Panc1 (cell line): ENCODE results near the gene GABRD. TPM values are rescaled to one million over a fixed set of nuclear protein-coding genes. Genes with fewer than 3 reads are reported as not detected.

Experiments used
- ATAC-seq: fragments of 200-7000 bp; cut with Tn5 transposase; 2 replicates; pipeline ENCODE4 v1.9.1; 2020; ENCODE audit warnings: mild to moderate bottlenecking, moderate library complexity
- BruUV-seq: library from RNA; stranded (reverse); fragments of 400-500 nt; replicated peaks from 2 replicates; lab custom pipeline; 2021; lab: Mats Ljungman, UMichigan
- CTCF ChIA-PET: fragments of 300-600 bp; sonication (Branson Sonifier 250); formaldehyde crosslinking; loops from one replicate; lab custom pipeline; 2022; ENCODE audit warnings: antibody characterized with exemption; lab: Charles Lee
- POLR2A ChIA-PET: fragments of 300-600 bp; sonication (Branson Sonifier 250); formaldehyde crosslinking; loops from one replicate; lab custom pipeline; 2022; ENCODE audit warnings: antibody characterized with exemption; lab: Charles Lee
- DNase-seq: peaks from one replicate; pipeline ENCODE4 v3.0.0-alpha.2; 2010; ENCODE audit warnings: low read depth, low spot score
- H3K27ac ChIP-seq: 2 replicates; pipeline ENCODE4 v1.5.1; 2011; ENCODE audit warnings: mild to moderate bottlenecking, low read length, inconsistent platforms
- H3K27me3 ChIP-seq: fragments of 200-500 bp; sonication (Bioruptor generic); 2 replicates; pipeline ENCODE4 v1.6.0; 2014; ENCODE audit warnings: low read length, inconsistent platforms; ENCODE audit not compliant: control insufficient read depth, insufficient read depth
- H3K36me3 ChIP-seq: fragments of 200-500 bp; sonication (Bioruptor generic); 2 replicates; pipeline ENCODE4 v1.5.1; 2014; ENCODE audit warnings: inconsistent platforms, mild to moderate bottlenecking, low read length, moderate library complexity; ENCODE audit not compliant: control insufficient read depth, insufficient read depth
- H3K4me1 ChIP-seq: 2 replicates; pipeline ENCODE4 v1.5.1; 2011; ENCODE audit warnings: inconsistent platforms, mild to moderate bottlenecking, low read length, moderate library complexity; ENCODE audit not compliant: control insufficient read depth, insufficient read depth
- H3K4me3 ChIP-seq, 2 experiments: 2 replicates each; pipeline ENCODE4 v1.5.1; 2011 to 2012; ENCODE audit warnings: low read depth in 2 of 2, low read length in 2 of 2, mild to moderate bottlenecking in 2 of 2, inconsistent platforms in 1 of 2, moderate library complexity in 1 of 2
- H3K9me3 ChIP-seq: fragments of 200-500 bp; sonication (Bioruptor generic); 2 replicates; pipeline ENCODE4 v1.5.1; 2014; ENCODE audit warnings: low read depth, mild to moderate bottlenecking, inconsistent platforms, low read length, moderate library complexity; ENCODE audit not compliant: control insufficient read depth, insufficient read depth
- CTCF ChIP-seq: fragments of 450-650 bp; IDR thresholded peaks from 2 replicates; pipeline ENCODE4 v1.5.1; 2017; ENCODE audit warnings: mild to moderate bottlenecking
- POLR2AphosphoS5 ChIP-seq: IDR thresholded peaks from 2 replicates; pipeline ENCODE4 v1.6.1; 2012; ENCODE audit warnings: mild to moderate bottlenecking, low read depth, low read length, moderate library complexity
- SIN3A ChIP-seq: IDR thresholded peaks from 2 replicates; pipeline ENCODE4 v1.6.1; 2012; ENCODE audit warnings: low read depth, mild to moderate bottlenecking, low read length, moderate library complexity, borderline replicate concordance; ENCODE audit not compliant: insufficient read depth
- TCF7L2 ChIP-seq: IDR thresholded peaks from 2 replicates; pipeline ENCODE4 v1.6.1; 2011; ENCODE audit warnings: mild to moderate bottlenecking, low read depth, low read length, inconsistent platforms
- in situ Hi-C: cut with HindIII; loops from 2 replicates; pipeline ENCODE4 v1.10.0; 2016; ENCODE audit warnings: low sequenced_read_pairs, low pct_unique_long_range_greater_than_20kb
- intact Hi-C: fragments of 100-400 bp; cut with micrococcal nuclease; formaldehyde crosslinking; loops from one replicate; pipeline ENCODE4 v1.10.0; 2022; ENCODE audit not compliant: unreplicated experiment
- total RNA-seq: library from RNA; stranded (reverse); gene quantifications from one replicate; pipeline ENCODE4 v1.2.1, GENCODE V29; 2021; ENCODE audit not compliant: unreplicated experiment
- TF ChIP-seq, protein P1 (sequence below), 2 experiments: IDR thresholded peaks; 2 replicates each; pipeline ENCODE4 v1.6.1; 2011 to 2012; ENCODE audit warnings: low read depth in 2 of 2, control low read depth in 1 of 2, low read length in 1 of 2, mild to moderate bottlenecking in 1 of 2, moderate library complexity in 1 of 2; ENCODE audit not compliant: insufficient read depth in 1 of 2

Gene GABRD
- total RNA-seq, 1 experiment from 2014 or later, result 3.0 TPM

- Histone ChIP-seq H3K27me3 (no peaks in the 10 kb centered on the region), H3K4me3 (peak overlapping the region; percentile 63 to 68), H3K36me3 (no peaks in the 10 kb centered on the region; the same call in 1 of the 2 replicates), H3K27ac (peak overlapping the region; percentile 63; the same call in 1 of the 2 replicates), H3K9me3 (no peaks in the 10 kb centered on the region), H3K4me1 (peaks cover 9% of the 10 kb centered on the region)
- intact Hi-C loops (no loop called here), in situ Hi-C loops (no loop called here)
- POLR2A ChIA-PET, result no interaction called here
- ATAC-seq (no peak), DNase-seq (no peak)
- BruUV-seq, result no TSS peak
- CTCF ChIA-PET, result interaction anchor here (0.7 kb wide), 2 partner anchors 111 to 203 kb away, joined by 4 to 7 read pairs; no protein-coding TSS in a partner anchor
- TF ChIP-seq CTCF, result no peak
- no peak for TF ChIP-seq TCF7L2
- TF ChIP-seq POLR2AphosphoS5, result no peak
Measured at GRCh38 chr1:2050793-2051682, 31.9 kb downstream of the GABRD start.

- H3K27ac ChIP-seq, result no peak overlapping the region
- CTCF ChIA-PET, result no interaction called here
- in situ Hi-C loops (no loop called here), intact Hi-C loops (no loop called here)
- H3K4me1 ChIP-seq, result peaks cover 9% of the 10 kb centered on the region
- DNase-seq (no peak), ATAC-seq (no peak)
- H3K27me3 ChIP-seq, result no peaks in the 10 kb centered on the region
- H3K9me3 ChIP-seq, result no peaks in the 10 kb centered on the region
- no TSS peak for BruUV-seq
- H3K36me3 ChIP-seq, result no peaks in the 10 kb centered on the region; the same call in 1 of the 2 replicates
- TF ChIP-seq SIN3A (no peak), POLR2AphosphoS5 (no peak), TCF7L2 (no peak), CTCF (no peak)
- TF ChIP-seq, protein P1, sequence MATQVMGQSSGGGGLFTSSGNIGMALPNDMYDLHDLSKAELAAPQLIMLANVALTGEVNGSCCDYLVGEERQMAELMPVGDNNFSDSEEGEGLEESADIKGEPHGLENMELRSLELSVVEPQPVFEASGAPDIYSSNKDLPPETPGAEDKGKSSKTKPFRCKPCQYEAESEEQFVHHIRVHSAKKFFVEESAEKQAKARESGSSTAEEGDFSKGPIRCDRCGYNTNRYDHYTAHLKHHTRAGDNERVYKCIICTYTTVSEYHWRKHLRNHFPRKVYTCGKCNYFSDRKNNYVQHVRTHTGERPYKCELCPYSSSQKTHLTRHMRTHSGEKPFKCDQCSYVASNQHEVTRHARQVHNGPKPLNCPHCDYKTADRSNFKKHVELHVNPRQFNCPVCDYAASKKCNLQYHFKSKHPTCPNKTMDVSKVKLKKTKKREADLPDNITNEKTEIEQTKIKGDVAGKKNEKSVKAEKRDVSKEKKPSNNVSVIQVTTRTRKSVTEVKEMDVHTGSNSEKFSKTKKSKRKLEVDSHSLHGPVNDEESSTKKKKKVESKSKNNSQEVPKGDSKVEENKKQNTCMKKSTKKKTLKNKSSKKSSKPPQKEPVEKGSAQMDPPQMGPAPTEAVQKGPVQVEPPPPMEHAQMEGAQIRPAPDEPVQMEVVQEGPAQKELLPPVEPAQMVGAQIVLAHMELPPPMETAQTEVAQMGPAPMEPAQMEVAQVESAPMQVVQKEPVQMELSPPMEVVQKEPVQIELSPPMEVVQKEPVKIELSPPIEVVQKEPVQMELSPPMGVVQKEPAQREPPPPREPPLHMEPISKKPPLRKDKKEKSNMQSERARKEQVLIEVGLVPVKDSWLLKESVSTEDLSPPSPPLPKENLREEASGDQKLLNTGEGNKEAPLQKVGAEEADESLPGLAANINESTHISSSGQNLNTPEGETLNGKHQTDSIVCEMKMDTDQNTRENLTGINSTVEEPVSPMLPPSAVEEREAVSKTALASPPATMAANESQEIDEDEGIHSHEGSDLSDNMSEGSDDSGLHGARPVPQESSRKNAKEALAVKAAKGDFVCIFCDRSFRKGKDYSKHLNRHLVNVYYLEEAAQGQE (IDR thresholded peaks at IDR 0.05; ENCODE audit: insufficient read depth in 1 of 2, low read depth in 2 of 2, low read length in 1 of 2), result no peak
- POLR2A ChIA-PET, result no interaction called here
- no peak overlapping the region for H3K4me3 ChIP-seq
Measured at GRCh38 chr1:2052054-2052679, 33.0 kb downstream of the GABRD start.
